Small intestine (tissue), 7 donors: ENCODE data around the gene SNX19. TPM values are rescaled to one million over a fixed set of nuclear protein-coding genes. Genes with fewer than 3 reads are reported as not detected.

Source experiments
- DNase-seq, 2 donors: peaks; one replicate each; pipeline versions ENCODE4 v3.0.0 to v3.0.0-alpha.2; 2013
- FAIRE-seq: peaks from 2 replicates; lab custom pipeline; 2012; peaks lifted over from hg19 to GRCh38; lab: Jason Lieb, UNC
- H3K27ac ChIP-seq, 3 donors: one replicate each; pipeline ENCODE4 v1.5.1; 2013; ENCODE audit warnings: low read length in 2 of 3, mild to moderate bottlenecking in 2 of 3, control low read depth in 1 of 3, inconsistent platforms in 1 of 3, low read depth in 1 of 3, moderate library complexity in 1 of 3
- H3K27me3 ChIP-seq, 3 donors: one replicate each; pipeline ENCODE4 v1.6.1; 2013; ENCODE audit warnings: low read length in 3 of 3, inconsistent platforms in 1 of 3; ENCODE audit not compliant: control insufficient read depth in 3 of 3, insufficient read depth in 3 of 3
- H3K36me3 ChIP-seq, 3 donors: one replicate each; pipeline ENCODE4 v1.6.1; 2013; ENCODE audit warnings: low read length in 3 of 3, inconsistent platforms in 1 of 3, low read depth in 1 of 3, mild to moderate bottlenecking in 1 of 3, moderate library complexity in 1 of 3; ENCODE audit not compliant: control insufficient read depth in 3 of 3, insufficient read depth in 2 of 3
- H3K4me1 ChIP-seq, 3 donors: one replicate each; pipeline ENCODE4 v1.6.1; 2013; ENCODE audit warnings: low read length in 2 of 3, inconsistent platforms in 1 of 3, low read depth in 1 of 3, mild to moderate bottlenecking in 1 of 3, moderate library complexity in 1 of 3; ENCODE audit not compliant: control insufficient read depth in 3 of 3, insufficient read depth in 2 of 3
- H3K4me3 ChIP-seq, 3 donors: one replicate each; pipeline ENCODE4 v1.5.1; 2013; ENCODE audit warnings: low read length in 3 of 3, control low read depth in 1 of 3, inconsistent platforms in 1 of 3, low read depth in 1 of 3, mild to moderate bottlenecking in 1 of 3, moderate library complexity in 1 of 3
- H3K9me3 ChIP-seq, 2 donors: one replicate each; pipeline ENCODE4 v1.6.1; 2013; ENCODE audit warnings: low read depth in 1 of 2, low read length in 1 of 2; ENCODE audit not compliant: control insufficient read depth in 2 of 2, insufficient read depth in 1 of 2
- WGBS, 3 donors: extraction: QIAGEN DNeasy Blood & Tissue Kit; methylation state at CpG; one replicate each; pipeline ENCODE4 v1.1.7; 2013; 5-methylcytosine and 5-hydroxymethylcytosine counted together
- polyA plus RNA-seq, 4 donors: library from polyadenylated mRNA; stranded (reverse) in 3 of 4; unstranded in 1 of 4; fragments of 200-250 nt in 3 of 4; fragments of 120-200 nt in 1 of 4; gene quantifications; one replicate each; pipeline versions ENCODE4 v1.2.1 to v1.2.3, GENCODE V29; 2013
- donor health status: healthy with polysubstance abuse.
- donor health status: control.
- donor health status: control.
- donor health status: Bipolar disorder and iron deficiency.
- donor health status: healthy.

The SNX19 gene
- polyA plus RNA-seq, 4 donors = 8.9 to 35.7 (median 17.5) TPM

GRCh38 chr11:130873761-130874160, 42.5 kb downstream of the SNX19 start:
- no peaks in the 10 kb centered on the region for H3K9me3 ChIP-seq
- no peak for DNase-seq
- no peaks in the 10 kb centered on the region for H3K27me3 ChIP-seq
- H3K27ac ChIP-seq = no peak overlapping the region
- H3K4me1 ChIP-seq = peaks cover 0 to 26% (median 0%) of the 10 kb centered on the region in 3 donors
- H3K4me3 ChIP-seq = no peak overlapping the region
- 92 to 100% (median 98%) methylated on average over 1 of the region's 1 CpG for WGBS, 3 donors
- H3K36me3 ChIP-seq = peaks cover 11 to 24% (median 14%) of the 10 kb centered on the region in 3 donors
- no peak for FAIRE-seq

- DNase-seq (no peak), FAIRE-seq (no peak)
- WGBS, 3 donors = 72 to 89% (median 86%) methylated on average over 6 of the region's 6 CpGs
- H3K27me3 ChIP-seq = no peaks in the 10 kb centered on the region
- peaks cover 0 to 21% (median 0%) of the 10 kb centered on the region in 3 donors for H3K4me1 ChIP-seq
- peaks cover 10 to 19% (median 12%) of the 10 kb centered on the region in 3 donors for H3K36me3 ChIP-seq
- H3K4me3 ChIP-seq = no peak overlapping the region
- no peaks in the 10 kb centered on the region for H3K9me3 ChIP-seq
- no peak overlapping the region for H3K27ac ChIP-seq
These were observed 43.3 kb downstream of the SNX19 start for GRCh38 chr11:130872981-130873380.

GRCh38 chr11:130872513-130872912, 43.8 kb downstream of the SNX19 start:
- H3K4me1 ChIP-seq = peaks cover 0 to 17% (median 0%) of the 10 kb centered on the region in 3 donors

GRCh38 chr11:130872102-130872501, 44.2 kb downstream of the SNX19 start:
- no peak overlapping the region for H3K4me3 ChIP-seq
- DNase-seq = no peak
- H3K9me3 ChIP-seq = no peaks in the 10 kb centered on the region
- no peaks in the 10 kb centered on the region for H3K27me3 ChIP-seq
- WGBS, 3 donors = 95 to 97% (median 95%) methylated on average over 5 of the region's 5 CpGs
- H3K4me1 ChIP-seq = peaks cover 0 to 14% (median 0%) of the 10 kb centered on the region in 3 donors
- no peak for FAIRE-seq
- H3K36me3 ChIP-seq = peaks cover 9 to 18% (median 11%) of the 10 kb centered on the region in 3 donors
- no peak overlapping the region for H3K27ac ChIP-seq

More at GRCh38 chr11:130872513-130872912, 43.8 kb downstream of the SNX19 start:
- H3K27me3 ChIP-seq = no peaks in the 10 kb centered on the region
- H3K36me3 ChIP-seq = peaks cover 10 to 18% (median 12%) of the 10 kb centered on the region in 3 donors
- no peak for FAIRE-seq
- H3K9me3 ChIP-seq = no peaks in the 10 kb centered on the region
- DNase-seq = no peak
- H3K4me3 ChIP-seq = no peak overlapping the region
- WGBS, 3 donors = 84 to 93% (median 85%) methylated on average over 6 of the region's 6 CpGs
- H3K27ac ChIP-seq = no peak overlapping the region

- 71 to 86% (median 77%) methylated on average over 2 of the region's 2 CpGs for WGBS, 3 donors
These were observed 44.7 kb downstream of the SNX19 start for GRCh38 chr11:130871616-130872015.

GRCh38 chr11:130868721-130869390, 47.4 kb downstream of the SNX19 start:
- Histone ChIP-seq H3K4me3 (no peak overlapping the region), H3K4me1 (no peaks in the 10 kb centered on the region), H3K36me3 (peaks cover 0 to 13% (median 0%) of the 10 kb centered on the region in 3 donors), H3K27me3 (no peaks in the 10 kb centered on the region), H3K9me3 (no peaks in the 10 kb centered on the region), H3K27ac (no peak overlapping the region)
- FAIRE-seq (no peak), DNase-seq (no peak)
- WGBS, 3 donors = 81 to 90% (median 85%) methylated on average over 7 of the region's 7 CpGs

More at GRCh38 chr11:130871616-130872015, 44.7 kb downstream of the SNX19 start:
- Histone ChIP-seq H3K4me1 (peaks cover 0 to 11% (median 0%) of the 10 kb centered on the region in 3 donors), H3K27me3 (no peaks in the 10 kb centered on the region), H3K4me3 (no peak overlapping the region), H3K36me3 (peaks cover 4 to 18% (median 6%) of the 10 kb centered on the region in 3 donors), H3K27ac (no peak overlapping the region), H3K9me3 (no peaks in the 10 kb centered on the region)
- FAIRE-seq (no peak), DNase-seq (no peak)

- Histone ChIP-seq H3K4me3 (no peak overlapping the region), H3K27ac (no peak overlapping the region), H3K4me1 (no peaks in the 10 kb centered on the region), H3K36me3 (peaks cover 0 to 13% (median 0%) of the 10 kb centered on the region in 3 donors), H3K27me3 (no peaks in the 10 kb centered on the region), H3K9me3 (no peaks in the 10 kb centered on the region)
- FAIRE-seq (no peak), DNase-seq (no peak)
- WGBS, 3 donors = 79 to 86% (median 82%) methylated on average over 8 of the region's 8 CpGs
These were observed 48.1 kb downstream of the SNX19 start for GRCh38 chr11:130868086-130868710.

- Histone ChIP-seq H3K4me1 (peaks cover 0 to under 1% (median 0%) of the 10 kb centered on the region in 3 donors), H3K36me3 (peaks cover 0 to 5% (median 0%) of the 10 kb centered on the region in 3 donors), H3K9me3 (no peaks in the 10 kb centered on the region), H3K4me3 (no peak overlapping the region), H3K27ac (no peak overlapping the region), H3K27me3 (no peaks in the 10 kb centered on the region)
- 89 to 93% (median 91%) methylated on average over 4 of the region's 4 CpGs for WGBS, 3 donors
- FAIRE-seq (no peak), DNase-seq (no peak)
These were observed 49.4 kb downstream of the SNX19 start for GRCh38 chr11:130866831-130867230.
